GM12878 (cell line): Measurements from ENCODE around the gene HEXA. TPM values are rescaled to one million over a fixed set of nuclear protein-coding genes. Genes with fewer than 3 reads are reported as not detected.

Source experiments
- ATAC-seq: fragments of 200-7000 bp; cut with Tn5 transposase; 3 replicates; pipeline ENCODE4 v1.9.1; 2020; ENCODE audit warnings: mild to moderate bottlenecking, moderate library complexity
- BruUV-seq: library from RNA; stranded (reverse); fragments of 400-500 nt; replicated peaks from 2 replicates; lab custom pipeline; 2021; lab: Mats Ljungman, UMichigan
- CTCF ChIA-PET: fragments of 300-600 bp; sonication (Branson Sonifier 250); formaldehyde crosslinking; extraction: SDS; loops from one replicate; lab custom pipeline; 2021; ENCODE audit warnings: inconsistent platforms; lab: Yijun Ruan, JAX
- POLR2A ChIA-PET: fragments of 350-600 bp; formaldehyde crosslinking; extraction: SDS; loops from one replicate; lab custom pipeline; 2021; ENCODE audit warnings: inconsistent platforms; lab: Charles Lee
- RAD21 ChIA-PET: fragments of 300-600 bp; sonication (Branson Sonifier 250); formaldehyde crosslinking; loops from one replicate; lab custom pipeline; 2023; ENCODE audit warnings: antibody characterized with exemption; ENCODE audit not compliant: unreplicated experiment; lab: Charles Lee
- SMC1A ChIA-PET: fragments of 300-600 bp; sonication (Branson Sonifier 250); formaldehyde crosslinking; loops from one replicate; lab custom pipeline; 2023; ENCODE audit not compliant: unreplicated experiment, uncharacterized antibody; lab: Charles Lee
- DNase-seq: peaks from one replicate; pipeline ENCODE4 v3.0.0-alpha.2; 2011; ENCODE audit warnings: low read depth, low spot score
- FAIRE-seq: peaks from 3 replicates; lab custom pipeline; 2011; peaks lifted over from hg19 to GRCh38; lab: Jason Lieb, UNC
- H2AFZ ChIP-seq: 2 replicates; pipeline ENCODE4 v1.6.0; 2011; ENCODE audit warnings: low read depth, low read length, control low read depth; ENCODE audit not compliant: control insufficient read depth
- H3K27ac ChIP-seq: 2 replicates; pipeline ENCODE4 v1.5.1; 2011; ENCODE audit warnings: control low read depth; ENCODE audit not compliant: control insufficient read depth, insufficient read depth
- H3K27me3 ChIP-seq, 2 experiments: replicated peaks in 1 of 2; 2 replicates each; pipeline versions ENCODE4 v1.6.0 to v1.6.1; 2011; ENCODE audit warnings: low read length in 1 of 2; ENCODE audit not compliant: control insufficient read depth in 2 of 2, insufficient read depth in 2 of 2
- H3K36me3 ChIP-seq, 2 experiments: 2 replicates each; pipeline ENCODE4 v1.5.1; 2011; ENCODE audit warnings: low read length in 1 of 2; ENCODE audit not compliant: control insufficient read depth in 2 of 2, insufficient read depth in 2 of 2
- H3K4me1 ChIP-seq: 2 replicates; pipeline ENCODE4 v1.6.1; 2011; ENCODE audit warnings: mild to moderate bottlenecking, low read length, moderate library complexity, mixed read lengths; ENCODE audit not compliant: control insufficient read depth, insufficient read depth
- H3K4me2 ChIP-seq: 2 replicates; pipeline ENCODE4 v1.6.0; 2011; ENCODE audit warnings: control low read depth; ENCODE audit not compliant: control insufficient read depth, insufficient read depth
- H3K4me3 ChIP-seq: fragments of 200-600 bp; sonication (generic); 2 replicates; pipeline ENCODE4 v1.5.1; 2016
- H3K79me2 ChIP-seq: 2 replicates; pipeline ENCODE4 v1.6.0; 2011; ENCODE audit warnings: low read length; ENCODE audit not compliant: control insufficient read depth, insufficient read depth
- H3K9ac ChIP-seq: 2 replicates; pipeline ENCODE4 v1.8.0; 2011; ENCODE audit warnings: low read length, control low read depth, mixed read lengths; ENCODE audit not compliant: control insufficient read depth, insufficient read depth
- H3K9me3 ChIP-seq: replicated peaks from 3 replicates; pipeline ENCODE4 v1.5.1; 2011; ENCODE audit warnings: mild to moderate bottlenecking, low read length; ENCODE audit not compliant: control insufficient read depth, insufficient read depth
- H4K20me1 ChIP-seq: 2 replicates; pipeline ENCODE4 v1.6.0; 2011; ENCODE audit not compliant: control insufficient read depth, insufficient read depth
- IRF4 ChIP-seq: IDR thresholded peaks from 2 replicates; pipeline ENCODE4 v1.6.1; 2011; ENCODE audit warnings: low read depth, low read length
- RAD21 ChIP-seq: IDR thresholded peaks from 2 replicates; pipeline ENCODE4 v1.6.1; 2011; ENCODE audit warnings: mild to moderate bottlenecking, low read depth, low read length, moderate library complexity; ENCODE audit not compliant: insufficient read depth
- SMARCA5 ChIP-seq: fragments of 450-650 bp; IDR thresholded peaks from 2 replicates; pipeline ENCODE4 v1.6.1; 2017; ENCODE audit warnings: mild to moderate bottlenecking
- SMC3 ChIP-seq: IDR thresholded peaks from 2 replicates; pipeline ENCODE4 v1.6.1; 2011; ENCODE audit warnings: low read length, improper control_type of control experiment, borderline replicate concordance
- YY1 ChIP-seq: IDR thresholded peaks from 2 replicates; pipeline ENCODE4 v1.6.1; 2011; ENCODE audit warnings: low read depth, mild to moderate bottlenecking, low read length
- WGBS: methylation state at CpG from one replicate; pipeline ENCODE4 v1.1.6; 2016; ENCODE audit warnings: low lambda C conversion rate; ENCODE audit not compliant: insufficient replicate concordance, insufficient coverage; ENCODE audit errors: missing lambda C conversion rate; 5-methylcytosine and 5-hydroxymethylcytosine counted together
- in situ Hi-C: fragments of 300-500 bp; cut with MboI; formaldehyde crosslinking; loops from 9 replicates; pipeline ENCODE4 v1.14.3; 2018; ENCODE audit warnings: mixed read lengths
- intact Hi-C: fragments of 100-400 bp; cut with micrococcal nuclease; formaldehyde crosslinking; loops from one replicate; pipeline ENCODE4 v1.14.2; 2022; ENCODE audit not compliant: unreplicated experiment
- polyA plus RNA-seq, 11 experiments: library from polyadenylated mRNA; depleted of rRNA in 4 of 11; unstranded in 6 of 11; stranded (reverse) in 5 of 11; fragments of >200 nt; fragmentation: Nextera tagmentation in 4 of 11; fragmentation: Illumina TruSeq in 1 of 11; extraction: Ambion mirVana in 4 of 11; extraction: Trizol in 1 of 11; gene quantifications; 1 replicate in 1 of 11; 2 replicates in 10 of 11; pipeline versions ENCODE4 v1.2.1 to v1.2.3, GENCODE V29; 2011 to 2016; ENCODE audit warnings: inconsistent platforms in 2 of 11, missing spikeins in 2 of 11, low read depth in 1 of 11
- total RNA-seq, 4 experiments: library from RNA; depleted of rRNA in 3 of 4; stranded (reverse); fragments of >200 nt in 3 of 4; fragmentation: Illumina TruSeq in 1 of 4; extraction: Trizol in 1 of 4; gene quantifications; 2 replicates each; pipeline versions ENCODE4 v1.2.1 to v1.2.3, GENCODE V29; 2013 to 2021
- TF ChIP-seq, protein P1 (sequence below): fragments of 150-350 bp; IDR thresholded peaks from 2 replicates; pipeline ENCODE4 v1.6.1; 2016; ENCODE audit warnings: low read depth, low read length
- TF ChIP-seq, protein P2 (sequence below), 3 experiments: IDR thresholded peaks in 2 of 3; conservative IDR thresholded peaks in 1 of 3; 2 replicates each; pipeline ENCODE4 v1.5.1; 2011; ENCODE audit warnings: low read depth in 3 of 3, low read length in 3 of 3, mild to moderate bottlenecking in 3 of 3, control low read depth in 2 of 3, moderate library complexity in 2 of 3, inconsistent platforms in 1 of 3, mixed read lengths in 1 of 3; ENCODE audit not compliant: control insufficient read depth in 2 of 3, insufficient read depth in 1 of 3; ENCODE audit errors: extremely low read depth in 1 of 3

Gene HEXA
- total and polyA plus RNA-seq, 10 of the 15 experiments (the other 5 are each of a cell fraction or from before 2014, with no cell fraction given), result 24.5 to 151 (median 69.3) TPM

DNA sequence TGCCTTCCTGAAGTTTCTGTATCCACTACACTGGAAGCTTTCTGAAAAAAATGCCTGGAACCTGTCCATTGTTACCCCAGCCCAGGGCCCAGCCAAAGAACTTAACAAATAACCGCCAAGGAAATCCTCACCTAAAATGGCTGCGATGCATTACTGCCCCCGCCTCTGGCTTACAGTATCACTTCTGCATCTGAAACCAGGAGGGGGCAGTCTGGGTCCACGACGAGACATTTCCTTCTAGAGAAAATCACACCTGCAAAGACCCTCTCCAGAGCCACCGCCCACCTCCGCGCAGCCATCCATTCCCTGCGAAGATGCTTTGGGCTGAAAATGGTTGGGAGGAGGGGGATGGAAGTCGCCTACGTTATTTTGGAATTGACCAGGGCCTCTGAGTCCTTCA, 33.4 kb downstream of the HEXA start:
- no peak overlapping the region for H3K4me3 ChIP-seq
- no peak for TF ChIP-seq SMARCA5
- TF ChIP-seq RAD21, result peak; percentile 50
- TF ChIP-seq, protein P1, sequence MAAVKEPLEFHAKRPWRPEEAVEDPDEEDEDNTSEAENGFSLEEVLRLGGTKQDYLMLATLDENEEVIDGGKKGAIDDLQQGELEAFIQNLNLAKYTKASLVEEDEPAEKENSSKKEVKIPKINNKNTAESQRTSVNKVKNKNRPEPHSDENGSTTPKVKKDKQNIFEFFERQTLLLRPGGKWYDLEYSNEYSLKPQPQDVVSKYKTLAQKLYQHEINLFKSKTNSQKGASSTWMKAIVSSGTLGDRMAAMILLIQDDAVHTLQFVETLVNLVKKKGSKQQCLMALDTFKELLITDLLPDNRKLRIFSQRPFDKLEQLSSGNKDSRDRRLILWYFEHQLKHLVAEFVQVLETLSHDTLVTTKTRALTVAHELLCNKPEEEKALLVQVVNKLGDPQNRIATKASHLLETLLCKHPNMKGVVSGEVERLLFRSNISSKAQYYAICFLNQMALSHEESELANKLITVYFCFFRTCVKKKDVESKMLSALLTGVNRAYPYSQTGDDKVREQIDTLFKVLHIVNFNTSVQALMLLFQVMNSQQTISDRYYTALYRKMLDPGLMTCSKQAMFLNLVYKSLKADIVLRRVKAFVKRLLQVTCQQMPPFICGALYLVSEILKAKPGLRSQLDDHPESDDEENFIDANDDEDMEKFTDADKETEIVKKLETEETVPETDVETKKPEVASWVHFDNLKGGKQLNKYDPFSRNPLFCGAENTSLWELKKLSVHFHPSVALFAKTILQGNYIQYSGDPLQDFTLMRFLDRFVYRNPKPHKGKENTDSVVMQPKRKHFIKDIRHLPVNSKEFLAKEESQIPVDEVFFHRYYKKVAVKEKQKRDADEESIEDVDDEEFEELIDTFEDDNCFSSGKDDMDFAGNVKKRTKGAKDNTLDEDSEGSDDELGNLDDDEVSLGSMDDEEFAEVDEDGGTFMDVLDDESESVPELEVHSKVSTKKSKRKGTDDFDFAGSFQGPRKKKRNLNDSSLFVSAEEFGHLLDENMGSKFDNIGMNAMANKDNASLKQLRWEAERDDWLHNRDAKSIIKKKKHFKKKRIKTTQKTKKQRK, result no peak
- TF ChIP-seq, protein P2, sequence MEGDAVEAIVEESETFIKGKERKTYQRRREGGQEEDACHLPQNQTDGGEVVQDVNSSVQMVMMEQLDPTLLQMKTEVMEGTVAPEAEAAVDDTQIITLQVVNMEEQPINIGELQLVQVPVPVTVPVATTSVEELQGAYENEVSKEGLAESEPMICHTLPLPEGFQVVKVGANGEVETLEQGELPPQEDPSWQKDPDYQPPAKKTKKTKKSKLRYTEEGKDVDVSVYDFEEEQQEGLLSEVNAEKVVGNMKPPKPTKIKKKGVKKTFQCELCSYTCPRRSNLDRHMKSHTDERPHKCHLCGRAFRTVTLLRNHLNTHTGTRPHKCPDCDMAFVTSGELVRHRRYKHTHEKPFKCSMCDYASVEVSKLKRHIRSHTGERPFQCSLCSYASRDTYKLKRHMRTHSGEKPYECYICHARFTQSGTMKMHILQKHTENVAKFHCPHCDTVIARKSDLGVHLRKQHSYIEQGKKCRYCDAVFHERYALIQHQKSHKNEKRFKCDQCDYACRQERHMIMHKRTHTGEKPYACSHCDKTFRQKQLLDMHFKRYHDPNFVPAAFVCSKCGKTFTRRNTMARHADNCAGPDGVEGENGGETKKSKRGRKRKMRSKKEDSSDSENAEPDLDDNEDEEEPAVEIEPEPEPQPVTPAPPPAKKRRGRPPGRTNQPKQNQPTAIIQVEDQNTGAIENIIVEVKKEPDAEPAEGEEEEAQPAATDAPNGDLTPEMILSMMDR (IDR thresholded peaks at IDR 0.05 in 2 of 3, conservative IDR thresholded peaks at IDR 0.05 in 1 of 3; ENCODE audit: control insufficient read depth in 2 of 3, extremely low read depth in 1 of 3, insufficient read depth in 1 of 3, low read depth in 3 of 3, low read length in 3 of 3), result peak; percentile 22 to 38 (median 27); a peak in 4 of 6 replicates
- TF ChIP-seq SMC3, result peak; percentile 25; the same call in 1 of the 2 replicates
- peak; percentile 91 for TF ChIP-seq IRF4
- peak; percentile 73 for TF ChIP-seq YY1
- no peak overlapping the region for H2AFZ ChIP-seq
- no peaks in the 10 kb centered on the region for H3K9me3 ChIP-seq
- in situ Hi-C loops (no loop called here), intact Hi-C loops (no loop called here)
- ChIA-PET SMC1A (no interaction called here), RAD21 (no interaction called here), CTCF (no interaction called here), POLR2A (no interaction called here)
- H3K79me2 ChIP-seq, result no peaks in the 10 kb centered on the region
- ATAC-seq (peak; percentile 36; the same call in 1 of the 3 replicates), DNase-seq (no peak), FAIRE-seq (no peak)
- no peak overlapping the region for H3K4me2 ChIP-seq
- 82% methylated on average over 11 of the region's 11 CpGs for WGBS
- H3K27ac ChIP-seq, result no peak overlapping the region
- peaks cover 9 to 15% of the 10 kb centered on the region in 2 experiments; a peak in 3 of 4 replicates for H3K36me3 ChIP-seq
- H3K4me1 ChIP-seq, result no peaks in the 10 kb centered on the region
- H3K27me3 ChIP-seq, result no peaks in the 10 kb centered on the region
- H4K20me1 ChIP-seq, result no peaks in the 10 kb centered on the region
- BruUV-seq, result no TSS peak
- no peak overlapping the region for H3K9ac ChIP-seq
